ENCODE data around the gene PHTF2.
"Not testable (repeated sequence)": the region's sequence is repeated elsewhere in the genome, so short reads cannot be mapped to it uniquely, and the experiment has no call there.

PHTF2 gene

DNA sequence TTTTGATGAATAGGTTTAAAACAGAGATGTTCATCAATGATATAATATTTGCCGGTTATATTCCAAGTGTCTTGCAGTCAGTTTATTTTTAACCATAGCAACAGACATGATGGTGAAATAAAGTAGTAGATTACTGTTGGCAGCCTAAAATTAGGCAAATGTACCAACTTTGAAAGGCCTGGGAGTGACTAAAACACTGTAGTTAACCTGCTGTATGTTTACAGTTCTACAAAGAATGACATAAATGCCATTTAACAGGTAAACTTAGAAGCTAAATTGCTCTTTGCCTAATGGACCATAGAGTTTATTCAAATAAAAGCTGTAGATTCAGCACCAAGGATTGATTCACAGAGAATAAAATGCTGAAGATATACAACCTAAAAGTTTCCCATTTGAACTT lies 64.1 kb downstream of the PHTF2 start:
- in situ Hi-C loops (cut with HindIII; ENCODE audit: low sequenced_read_pairs), result no loop called here
- H3K4me3 ChIP-seq (ENCODE audit: low read depth, low read length), result no peak overlapping the region
- no peak for DNase-seq (ENCODE audit: low read depth)
- TF ChIP-seq CTCF (IDR thresholded peaks at IDR 0.05; ENCODE audit: low read depth, low read length, missing control alignments), result no peak

DNA sequence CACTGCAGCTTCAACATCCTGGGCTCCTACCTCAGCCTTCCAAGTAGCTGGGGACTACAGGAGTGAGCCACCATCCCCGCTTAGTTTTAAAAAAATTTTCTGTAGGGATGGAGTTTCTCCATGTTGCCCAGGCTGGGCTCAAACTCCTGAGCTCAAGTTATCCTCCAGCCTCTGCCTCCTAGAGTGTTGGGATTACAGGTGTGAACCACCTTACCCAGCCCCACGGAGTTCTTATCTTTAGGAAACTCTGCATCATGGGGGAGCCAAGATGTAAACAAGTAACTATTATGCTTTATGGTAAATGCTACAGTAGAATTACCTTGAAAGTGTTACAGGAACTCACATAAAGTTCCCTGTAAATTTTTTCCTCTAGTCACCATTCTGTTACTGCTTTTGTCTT lies 65.3 kb downstream of the PHTF2 start:
- in situ Hi-C loops (cut with HindIII; ENCODE audit: low sequenced_read_pairs), result no loop called here
- H3K4me3 ChIP-seq (ENCODE audit: low read depth, low read length), result no peak overlapping the region
- no peak for TF ChIP-seq CTCF (IDR thresholded peaks at IDR 0.05; ENCODE audit: low read depth, low read length, missing control alignments)
- no peak for DNase-seq (ENCODE audit: low read depth)

GRCh38 chr7:77866370-77866769 lies 67.8 kb downstream of the PHTF2 start:
- no peak overlapping the region for H3K4me3 ChIP-seq (ENCODE audit: low read depth, low read length)
- in situ Hi-C loops (cut with HindIII; ENCODE audit: low sequenced_read_pairs), result no loop called here
- DNase-seq (ENCODE audit: low read depth), result no peak
- no peak for TF ChIP-seq CTCF (IDR thresholded peaks at IDR 0.05; ENCODE audit: low read depth, low read length, missing control alignments)

DNA sequence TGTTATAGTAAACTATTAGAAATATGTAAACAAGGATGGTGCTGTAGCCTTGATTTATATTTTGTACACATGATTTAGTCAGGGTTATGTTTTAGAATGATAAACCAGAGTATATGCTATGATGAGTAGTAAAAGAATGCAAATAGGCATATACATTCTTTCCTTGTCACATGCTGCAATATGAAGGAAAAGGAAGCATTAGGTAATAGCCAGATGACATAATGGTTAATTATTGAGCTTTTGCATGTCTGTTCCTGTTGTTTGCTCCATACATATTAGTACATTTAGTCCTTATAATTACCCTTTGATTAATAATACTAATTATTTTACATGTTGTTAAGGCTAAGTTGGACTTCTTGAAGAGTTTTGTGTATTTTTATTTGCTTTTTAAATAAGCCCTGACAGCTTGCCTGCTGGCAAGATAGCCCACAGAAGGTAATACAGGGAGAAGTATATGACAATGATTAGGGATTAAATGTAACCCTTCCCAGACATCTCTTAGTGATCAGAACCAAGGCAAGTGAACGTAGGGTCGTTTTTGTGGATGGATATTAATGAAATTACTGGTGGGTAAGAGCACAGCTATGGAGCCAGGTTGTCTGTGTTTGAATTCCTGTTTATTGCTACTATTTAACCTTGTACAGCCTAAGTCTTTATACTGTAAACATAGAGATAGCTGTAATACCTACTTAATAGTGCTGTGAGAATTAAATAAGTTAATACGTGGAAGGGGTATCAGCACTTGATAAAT lies 68.4 kb downstream of the PHTF2 start:
- H3K4me3 ChIP-seq (ENCODE audit: low read depth, low read length), result no peak overlapping the region
- in situ Hi-C loops (cut with HindIII; ENCODE audit: low sequenced_read_pairs), result no loop called here
- DNase-seq (ENCODE audit: low read depth), result no peak
- no peak for TF ChIP-seq CTCF (IDR thresholded peaks at IDR 0.05; ENCODE audit: low read depth, low read length, missing control alignments)

DNA sequence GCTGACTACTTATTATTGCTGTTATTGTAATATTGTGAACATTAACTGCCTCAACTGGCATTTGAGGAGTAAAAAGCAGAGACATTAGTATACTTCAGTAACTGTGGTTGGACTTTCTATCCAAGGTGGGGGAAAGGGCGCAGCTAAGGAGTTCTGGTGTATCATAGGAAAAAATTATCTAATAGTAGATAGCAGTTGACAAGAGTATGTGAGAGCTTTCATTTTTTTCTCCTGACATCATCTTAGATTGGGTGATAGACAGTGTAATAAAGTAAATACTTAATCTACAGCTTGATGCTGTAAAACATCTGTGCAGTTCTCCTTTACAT lies 68.9 kb downstream of the PHTF2 start:
- no peak for DNase-seq (ENCODE audit: low read depth)
- in situ Hi-C loops (cut with HindIII; ENCODE audit: low sequenced_read_pairs), result no loop called here

DNA sequence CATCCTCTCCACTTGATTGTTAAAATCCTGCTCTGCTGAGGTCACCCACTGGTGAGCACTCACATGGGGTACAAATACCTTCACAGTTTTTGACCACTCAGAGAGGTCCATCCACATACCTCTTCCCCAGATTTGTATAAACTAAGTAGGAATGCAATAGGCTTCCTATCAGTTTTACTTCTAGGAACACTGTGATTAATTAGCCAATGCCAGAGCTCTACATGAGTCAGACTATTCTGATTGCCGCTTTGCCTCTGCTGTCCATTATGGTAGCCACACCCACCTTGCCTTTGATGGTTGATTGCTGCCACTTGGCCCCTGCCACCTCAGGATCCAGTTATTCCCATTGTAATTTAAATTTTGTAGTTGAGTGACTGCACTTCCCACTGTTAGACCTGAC lies 73.7 kb downstream of the PHTF2 start:
- in situ Hi-C loops (cut with HindIII; ENCODE audit: low sequenced_read_pairs); H3K4me3 ChIP-seq (ENCODE audit: low read depth, low read length): not testable (repeated sequence)

More for the DNA sequence above, 68.9 kb downstream of the PHTF2 start:
- TF ChIP-seq CTCF (IDR thresholded peaks at IDR 0.05; ENCODE audit: low read depth, low read length, missing control alignments), result no peak
- no peak overlapping the region for H3K4me3 ChIP-seq (ENCODE audit: low read depth, low read length)

GRCh38 chr7:77873416-77874327 lies 75.1 kb downstream of the PHTF2 start:
- DNase-seq (ENCODE audit: low read depth); H3K4me3 ChIP-seq (ENCODE audit: low read depth, low read length); in situ Hi-C loops (cut with HindIII; ENCODE audit: low sequenced_read_pairs): not testable (repeated sequence)

More for the DNA sequence above, 73.7 kb downstream of the PHTF2 start:
- DNase-seq (ENCODE audit: low read depth), result not testable (repeated sequence)

All from astrocyte of the cerebellum (primary cell).